ENCODE measurements around the gene SLC46A1. TPM values are rescaled to one million over a fixed set of nuclear protein-coding genes. Genes with fewer than 3 reads are reported as not detected.

SLC46A1 gene
- total and polyA plus RNA-seq, 2 donors (not counting 1 experiment from before 2014, with no cell fraction given), result 4.6 to 5.1 TPM

DNA sequence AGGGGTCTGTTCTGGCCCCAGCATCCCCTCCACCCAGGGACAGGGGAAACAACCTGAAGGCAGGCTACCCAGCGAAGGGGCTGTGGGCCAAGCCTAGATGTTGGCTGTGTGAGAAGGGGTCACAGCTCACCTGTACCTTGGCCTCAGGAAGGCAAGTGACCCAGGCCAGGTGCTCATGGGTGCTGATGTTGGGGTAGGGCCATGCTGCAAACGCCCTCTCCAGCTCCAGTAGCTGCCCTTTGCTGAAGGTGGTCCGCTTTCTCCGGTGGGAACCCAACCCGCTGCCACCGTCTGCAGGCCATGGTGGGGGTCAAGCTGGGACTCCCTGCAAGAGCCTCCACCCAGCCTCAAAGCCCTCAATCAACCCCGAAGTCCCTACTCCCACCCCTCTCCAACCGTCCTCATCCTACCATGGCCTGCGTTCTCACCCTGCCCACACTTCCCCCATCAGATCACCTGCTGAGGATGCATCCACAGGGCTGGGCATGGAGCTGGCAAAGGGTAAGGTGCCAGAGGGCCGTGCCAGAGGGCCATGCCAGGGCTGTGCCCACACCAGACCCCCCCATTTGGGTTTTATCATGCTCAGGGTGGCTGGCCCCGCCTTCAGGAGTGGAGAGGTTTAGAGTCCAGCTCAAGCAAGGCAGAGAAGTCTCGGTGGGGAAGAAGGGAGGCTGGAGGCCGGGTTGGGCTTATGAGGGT, 41.2 kb downstream of the SLC46A1 start, which contains the start of gene SEBOX:
TSS of gene SEBOX (minus strand) at position 535 of the 699 bp plus-strand sequence. CDS start at position 487, 48 bp downstream.
- TF ChIP-seq, protein P1, sequence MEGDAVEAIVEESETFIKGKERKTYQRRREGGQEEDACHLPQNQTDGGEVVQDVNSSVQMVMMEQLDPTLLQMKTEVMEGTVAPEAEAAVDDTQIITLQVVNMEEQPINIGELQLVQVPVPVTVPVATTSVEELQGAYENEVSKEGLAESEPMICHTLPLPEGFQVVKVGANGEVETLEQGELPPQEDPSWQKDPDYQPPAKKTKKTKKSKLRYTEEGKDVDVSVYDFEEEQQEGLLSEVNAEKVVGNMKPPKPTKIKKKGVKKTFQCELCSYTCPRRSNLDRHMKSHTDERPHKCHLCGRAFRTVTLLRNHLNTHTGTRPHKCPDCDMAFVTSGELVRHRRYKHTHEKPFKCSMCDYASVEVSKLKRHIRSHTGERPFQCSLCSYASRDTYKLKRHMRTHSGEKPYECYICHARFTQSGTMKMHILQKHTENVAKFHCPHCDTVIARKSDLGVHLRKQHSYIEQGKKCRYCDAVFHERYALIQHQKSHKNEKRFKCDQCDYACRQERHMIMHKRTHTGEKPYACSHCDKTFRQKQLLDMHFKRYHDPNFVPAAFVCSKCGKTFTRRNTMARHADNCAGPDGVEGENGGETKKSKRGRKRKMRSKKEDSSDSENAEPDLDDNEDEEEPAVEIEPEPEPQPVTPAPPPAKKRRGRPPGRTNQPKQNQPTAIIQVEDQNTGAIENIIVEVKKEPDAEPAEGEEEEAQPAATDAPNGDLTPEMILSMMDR (conservative IDR thresholded peaks at IDR 0.05 in 1 of 2, IDR thresholded peaks at IDR 0.05 in 1 of 2; ENCODE audit: low read depth in 1 of 2, low read length in 2 of 2), result no peak
- TF ChIP-seq EZH2 (IDR thresholded peaks at IDR 0.05; ENCODE audit: low read length, missing control alignments), result no peak
- peaks cover 2% of the 10 kb centered on the region for H3K36me3 ChIP-seq (ENCODE audit: control insufficient read depth, insufficient read depth, low read length)
- H3K4me3 ChIP-seq (replicated peaks in 1 of 4; ENCODE audit: control extremely low read depth in 1 of 4, insufficient read depth in 1 of 4, low read depth in 3 of 4, low read length in 4 of 4), result no peak within 1 kb of the TSS
- H3K9me3 ChIP-seq (ENCODE audit: control insufficient read depth, insufficient read depth, low read depth, low read length), result no peaks in the 10 kb centered on the region
- no peak within 1 kb of the TSS for H3K9ac ChIP-seq (ENCODE audit: insufficient read depth, low read length)
- no peak within 1 kb of the TSS for H3K27ac ChIP-seq (ENCODE audit: insufficient read depth, low read length)
- H3K27me3 ChIP-seq (ENCODE audit: control insufficient read depth, insufficient read depth, low read length), result no peaks in the 10 kb centered on the region
- no peaks in the 10 kb centered on the region for H3K4me1 ChIP-seq (ENCODE audit: control insufficient read depth, extremely low read depth, insufficient read depth, low read length)
- no peak for DNase-seq (ENCODE audit: low read depth in 2 of 2)
- H2AFZ ChIP-seq (ENCODE audit: low read length), result no peak within 1 kb of the TSS
- no peaks in the 10 kb centered on the region for H3K79me2 ChIP-seq (ENCODE audit: control insufficient read depth, insufficient read depth, low read length)
- H3K4me2 ChIP-seq (ENCODE audit: extremely low read depth, insufficient read depth, low read length), result no peak within 1 kb of the TSS
- H4K20me1 ChIP-seq (ENCODE audit: control insufficient read depth, extremely low read depth, insufficient read depth, low read length), result no peaks in the 10 kb centered on the region

DNA sequence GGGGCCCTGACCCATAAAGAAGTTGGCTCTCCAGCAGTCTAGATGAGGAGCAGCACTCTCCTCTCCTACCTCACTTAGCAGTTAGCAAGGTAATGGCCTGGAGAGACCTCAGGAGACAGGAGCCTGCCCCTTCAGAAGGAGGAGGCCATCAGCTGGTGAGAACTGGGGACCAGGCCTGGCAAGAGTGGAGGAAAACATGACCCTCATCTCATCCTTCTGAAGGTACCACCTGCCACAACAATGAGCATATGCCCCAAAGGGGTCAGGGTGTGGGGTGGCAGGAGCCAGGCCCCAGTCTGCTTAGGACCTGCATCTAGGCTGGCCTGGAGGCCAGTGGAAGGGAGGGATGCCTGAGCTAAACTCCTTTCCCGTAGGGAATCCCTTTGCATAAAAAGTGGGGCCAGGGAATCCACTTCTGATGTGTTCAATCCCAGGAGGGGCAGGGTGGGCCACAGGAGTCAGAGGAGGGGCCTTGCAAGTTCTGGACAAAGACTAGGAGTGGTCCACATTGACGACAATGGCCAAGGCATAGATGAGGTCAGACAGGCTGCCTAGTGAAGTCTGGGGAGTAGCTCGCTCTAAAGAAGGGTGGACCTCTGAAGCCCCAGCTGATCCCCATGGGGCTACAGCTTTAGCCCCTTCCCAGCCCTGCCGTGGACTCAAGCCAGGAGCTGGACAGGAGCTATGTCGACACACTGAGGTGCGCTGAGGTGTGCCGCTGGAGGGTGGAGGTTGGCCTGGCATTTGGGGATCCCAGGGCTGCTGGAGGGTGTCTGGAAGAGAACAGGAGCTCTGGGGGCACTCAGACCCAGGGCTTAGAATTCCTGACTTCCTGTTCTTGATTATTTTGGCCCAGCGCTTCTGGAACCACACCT, 42.0 kb downstream of the SLC46A1 start:
- Histone ChIP-seq H3K36me3 (ENCODE audit: control insufficient read depth, insufficient read depth, low read length) (peaks cover 4% of the 10 kb centered on the region), H3K9me3 (ENCODE audit: control insufficient read depth, insufficient read depth, low read depth, low read length) (no peaks in the 10 kb centered on the region), H3K9ac (ENCODE audit: insufficient read depth, low read length) (no peak overlapping the region), H3K27me3 (ENCODE audit: control insufficient read depth, insufficient read depth, low read length) (no peaks in the 10 kb centered on the region), H3K27ac (ENCODE audit: insufficient read depth, low read length) (no peak overlapping the region), H3K79me2 (ENCODE audit: control insufficient read depth, insufficient read depth, low read length) (no peaks in the 10 kb centered on the region), H3K4me2 (ENCODE audit: extremely low read depth, insufficient read depth, low read length) (no peak overlapping the region), H4K20me1 (ENCODE audit: control insufficient read depth, extremely low read depth, insufficient read depth, low read length) (no peaks in the 10 kb centered on the region), H2AFZ (ENCODE audit: low read length) (no peak overlapping the region), H3K4me1 (ENCODE audit: control insufficient read depth, extremely low read depth, insufficient read depth, low read length) (no peaks in the 10 kb centered on the region), H3K4me3 (replicated peaks in 1 of 4; ENCODE audit: control extremely low read depth in 1 of 4, insufficient read depth in 1 of 4, low read depth in 3 of 4, low read length in 4 of 4) (no peak overlapping the region)
- DNase-seq (ENCODE audit: low read depth in 2 of 2), result no peak
- TF ChIP-seq, protein P1 (conservative IDR thresholded peaks at IDR 0.05 in 1 of 2, IDR thresholded peaks at IDR 0.05 in 1 of 2; ENCODE audit: low read depth in 1 of 2, low read length in 2 of 2), result no peak
- TF ChIP-seq EZH2 (IDR thresholded peaks at IDR 0.05; ENCODE audit: low read length, missing control alignments), result no peak

DNA sequence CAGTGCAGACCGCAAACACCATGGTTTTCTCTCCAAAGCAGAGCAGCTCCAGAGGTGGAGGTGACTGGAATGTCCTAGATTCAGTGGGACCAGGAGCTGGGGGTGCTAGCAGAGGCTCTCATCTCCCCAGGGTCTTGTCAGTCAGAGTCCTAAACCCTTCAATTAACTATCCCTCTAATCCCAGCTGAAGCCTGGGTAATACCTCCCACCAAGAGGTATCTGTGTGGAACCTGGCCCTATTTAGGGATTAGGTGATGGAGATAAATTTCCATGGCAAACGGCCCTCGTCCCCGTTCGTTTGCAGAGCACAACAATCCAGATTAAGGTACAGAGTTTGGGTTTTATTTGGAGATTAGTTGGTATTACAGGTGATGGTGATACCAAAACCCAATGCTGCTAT, 42.8 kb downstream of the SLC46A1 start:
- H3K9me3 ChIP-seq (ENCODE audit: control insufficient read depth, insufficient read depth, low read depth, low read length), result no peaks in the 10 kb centered on the region
- H3K27me3 ChIP-seq (ENCODE audit: control insufficient read depth, insufficient read depth, low read length), result no peaks in the 10 kb centered on the region
- no peak for DNase-seq (ENCODE audit: low read depth in 2 of 2)
- no peak overlapping the region for H3K4me3 ChIP-seq (replicated peaks in 1 of 4; ENCODE audit: control extremely low read depth in 1 of 4, insufficient read depth in 1 of 4, low read depth in 3 of 4, low read length in 4 of 4)
- no peak for TF ChIP-seq EZH2 (IDR thresholded peaks at IDR 0.05; ENCODE audit: low read length, missing control alignments)
- TF ChIP-seq, protein P1 (conservative IDR thresholded peaks at IDR 0.05 in 1 of 2, IDR thresholded peaks at IDR 0.05 in 1 of 2; ENCODE audit: low read depth in 1 of 2, low read length in 2 of 2), result no peak
- H3K36me3 ChIP-seq (ENCODE audit: control insufficient read depth, insufficient read depth, low read length), result peaks cover 6% of the 10 kb centered on the region
- H4K20me1 ChIP-seq (ENCODE audit: control insufficient read depth, extremely low read depth, insufficient read depth, low read length), result no peaks in the 10 kb centered on the region
- H3K9ac ChIP-seq (ENCODE audit: insufficient read depth, low read length), result no peak overlapping the region
- no peak overlapping the region for H2AFZ ChIP-seq (ENCODE audit: low read length)
- H3K4me2 ChIP-seq (ENCODE audit: extremely low read depth, insufficient read depth, low read length), result no peak overlapping the region
- peaks cover 4% of the 10 kb centered on the region for H3K4me1 ChIP-seq (ENCODE audit: control insufficient read depth, extremely low read depth, insufficient read depth, low read length)
- peaks cover 4% of the 10 kb centered on the region for H3K79me2 ChIP-seq (ENCODE audit: control insufficient read depth, insufficient read depth, low read length)
- no peak overlapping the region for H3K27ac ChIP-seq (ENCODE audit: insufficient read depth, low read length)

All from fibroblast of lung (primary cell).